Osteoblast (primary cell): ENCODE measurements around the gene ERICH6B. TPM values are rescaled to one million over a fixed set of nuclear protein-coding genes. Genes with fewer than 3 reads are reported as not detected.

Experiments used
- DNase-seq: peaks from one replicate; pipeline ENCODE4 v3.0.0; 2011; ENCODE audit warnings: low spot score, mixed read lengths; ENCODE audit not compliant: insufficient read length; ENCODE audit errors: missing footprints
- H2AFZ ChIP-seq: 2 replicates; pipeline ENCODE4 v1.6.0; 2011; ENCODE audit warnings: mild to moderate bottlenecking, low read length
- H3K27ac ChIP-seq: 2 replicates; pipeline ENCODE4 v1.5.1; 2011; ENCODE audit warnings: mild to moderate bottlenecking, low read depth, low read length, moderate library complexity
- H3K27me3 ChIP-seq: 2 replicates; pipeline ENCODE4 v1.6.0; 2012; ENCODE audit warnings: mild to moderate bottlenecking, control low read depth, inconsistent platforms, low read length, moderate library complexity; ENCODE audit not compliant: insufficient read depth
- H3K36me3 ChIP-seq: 2 replicates; pipeline ENCODE4 v1.5.1; 2011; ENCODE audit warnings: mild to moderate bottlenecking, low read length, control low read depth, moderate library complexity; ENCODE audit not compliant: insufficient read depth
- H3K4me1 ChIP-seq: 2 replicates; pipeline ENCODE4 v1.5.1; 2011; ENCODE audit warnings: mild to moderate bottlenecking, low read length, control low read depth, moderate library complexity; ENCODE audit not compliant: insufficient read depth
- H3K4me2 ChIP-seq: 2 replicates; pipeline ENCODE4 v1.6.0; 2011; ENCODE audit warnings: mild to moderate bottlenecking, low read length; ENCODE audit not compliant: insufficient read depth
- H3K4me3 ChIP-seq: fragments of 200-600 bp; sonication (generic); 3 replicates; pipeline ENCODE4 v1.5.1; 2012; ENCODE audit warnings: mild to moderate bottlenecking, low read length, inconsistent platforms; ENCODE audit not compliant: insufficient read depth
- H3K79me2 ChIP-seq: 2 replicates; pipeline ENCODE4 v1.6.0; 2012; ENCODE audit warnings: mild to moderate bottlenecking, low read length, control low read depth, inconsistent platforms; ENCODE audit not compliant: insufficient read depth
- H3K9me3 ChIP-seq: 2 replicates; pipeline ENCODE4 v1.5.1; 2011; ENCODE audit warnings: low read depth, low read length, control low read depth
- H4K20me1 ChIP-seq: 2 replicates; pipeline ENCODE4 v1.6.0; 2012; ENCODE audit warnings: mild to moderate bottlenecking, low read length, control low read depth; ENCODE audit not compliant: insufficient read depth
- CTCF ChIP-seq: IDR thresholded peaks from 2 replicates; pipeline ENCODE4 v1.5.1; 2011; ENCODE audit warnings: mild to moderate bottlenecking, low read depth, low read length, moderate library complexity; ENCODE audit errors: extremely low read depth
- total RNA-seq: library from RNA; depleted of rRNA; stranded (reverse); fragments of >200 nt; gene quantifications from 2 replicates; pipeline ENCODE4 v1.2.3, GENCODE V29; 2012

The ERICH6B gene
- total RNA-seq, 1 donor, result not detected

- Histone ChIP-seq H3K9me3 (no peaks in the 10 kb centered on the region), H3K36me3 (peaks cover 56% of the 10 kb centered on the region), H3K4me2 (no peak overlapping the region), H3K4me1 (no peaks in the 10 kb centered on the region), H3K27ac (no peak overlapping the region), H3K79me2 (no peaks in the 10 kb centered on the region), H2AFZ (no peak overlapping the region), H3K4me3 (no peak overlapping the region), H4K20me1 (peaks cover 2% of the 10 kb centered on the region), H3K27me3 (no peaks in the 10 kb centered on the region)
- DNase-seq, result no peak
- TF ChIP-seq CTCF, result no peak
Observed at GRCh38 chr13:45512098-45512496, 103.4 kb downstream of the ERICH6B start.

GRCh38 chr13:45511310-45512097, 104.0 kb downstream of the ERICH6B start:
- no peaks in the 10 kb centered on the region for H3K79me2 ChIP-seq
- peaks cover 56% of the 10 kb centered on the region for H3K36me3 ChIP-seq
- H3K4me1 ChIP-seq, result no peaks in the 10 kb centered on the region
- no peaks in the 10 kb centered on the region for H3K27me3 ChIP-seq
- TF ChIP-seq CTCF, result peak; percentile 90
- no peak overlapping the region for H2AFZ ChIP-seq
- H4K20me1 ChIP-seq, result peaks cover 2% of the 10 kb centered on the region
- H3K4me3 ChIP-seq, result no peak overlapping the region
- H3K9me3 ChIP-seq, result no peaks in the 10 kb centered on the region
- H3K4me2 ChIP-seq, result no peak overlapping the region
- peak; percentile 90 for DNase-seq
- no peak overlapping the region for H3K27ac ChIP-seq

- H3K27ac ChIP-seq, result no peak overlapping the region
- H3K9me3 ChIP-seq, result no peaks in the 10 kb centered on the region
- DNase-seq, result no peak
- no peak overlapping the region for H3K4me3 ChIP-seq
- H3K36me3 ChIP-seq, result peaks cover 56% of the 10 kb centered on the region
- no peak overlapping the region for H3K4me2 ChIP-seq
- no peak overlapping the region for H2AFZ ChIP-seq
- H3K4me1 ChIP-seq, result no peaks in the 10 kb centered on the region
- no peaks in the 10 kb centered on the region for H3K27me3 ChIP-seq
- peaks cover 3% of the 10 kb centered on the region for H3K79me2 ChIP-seq
- peaks cover 2% of the 10 kb centered on the region for H4K20me1 ChIP-seq
- no peak for TF ChIP-seq CTCF
Observed at GRCh38 chr13:45510672-45511071, 104.9 kb downstream of the ERICH6B start.

- H3K27me3 ChIP-seq, result no peaks in the 10 kb centered on the region
- H3K79me2 ChIP-seq, result peaks cover 11% of the 10 kb centered on the region
- no peaks in the 10 kb centered on the region for H3K9me3 ChIP-seq
- H3K4me1 ChIP-seq, result no peaks in the 10 kb centered on the region
- no peak for DNase-seq
- H3K27ac ChIP-seq, result no peak overlapping the region
- no peak overlapping the region for H3K4me3 ChIP-seq
- H3K4me2 ChIP-seq, result no peak overlapping the region
- no peak overlapping the region for H2AFZ ChIP-seq
- H4K20me1 ChIP-seq, result peaks cover 11% of the 10 kb centered on the region
- no peak for TF ChIP-seq CTCF
- H3K36me3 ChIP-seq, result peaks cover 56% of the 10 kb centered on the region
Observed at GRCh38 chr13:45508776-45509175, 106.8 kb downstream of the ERICH6B start.
